MM.1S (cell line): ENCODE data around the gene PGM3.

Source experiments
- DNase-seq: peaks from one replicate; pipeline ENCODE4 v3.0.0-alpha.2; 2015
- H2AFZ ChIP-seq: fragments of 300-600 bp; sonication (generic); 2 replicates; pipeline ENCODE4 v1.6.0; 2016; ENCODE audit warnings: antibody characterized with exemption, low read length
- H3F3A ChIP-seq: fragments of 300-600 bp; sonication (generic); 2 replicates; pipeline ENCODE4 v1.6.1; 2016; ENCODE audit warnings: mild to moderate bottlenecking, antibody characterized with exemption, low read length, moderate library complexity, mixed read lengths; ENCODE audit not compliant: insufficient read depth
- H3K27ac ChIP-seq: fragments of 300-600 bp; sonication (generic); 2 replicates; pipeline ENCODE4 v1.5.1; 2016; ENCODE audit warnings: mild to moderate bottlenecking, low read length
- H3K27me3 ChIP-seq: fragments of 300-600 bp; sonication (generic); replicated peaks from 2 replicates; pipeline ENCODE4 v1.6.0; 2016; ENCODE audit warnings: low read length; ENCODE audit not compliant: insufficient read depth
- H3K36me3 ChIP-seq: fragments of 300-600 bp; sonication (generic); replicated peaks from 2 replicates; pipeline ENCODE4 v1.6.1; 2016; ENCODE audit warnings: mild to moderate bottlenecking, low read length, mixed read lengths; ENCODE audit not compliant: insufficient read depth
- H3K4me1 ChIP-seq: fragments of 300-600 bp; sonication (generic); 2 replicates; pipeline ENCODE4 v1.6.1; 2016; ENCODE audit warnings: low read length, mixed read lengths
- H3K4me2 ChIP-seq: fragments of 300-600 bp; sonication (generic); 2 replicates; pipeline ENCODE4 v1.6.0; 2016; ENCODE audit warnings: low read depth, low read length
- H3K4me3 ChIP-seq: fragments of 300-600 bp; sonication (generic); 2 replicates; pipeline ENCODE4 v1.5.1; 2016; ENCODE audit warnings: low read length, mixed read lengths
- H3K79me2 ChIP-seq: fragments of 300-600 bp; sonication (generic); 2 replicates; pipeline ENCODE4 v1.6.1; 2016; ENCODE audit warnings: mixed run types, low read length, mixed read lengths
- H3K9ac ChIP-seq: fragments of 300-600 bp; sonication (generic); 2 replicates; pipeline ENCODE4 v1.6.1; 2016; ENCODE audit warnings: low read length, mixed read lengths
- H3K9me2 ChIP-seq: fragments of 300-600 bp; sonication (generic); replicated peaks from 2 replicates; pipeline ENCODE4 v1.6.1; 2016; ENCODE audit warnings: mild to moderate bottlenecking, low read length, mixed read lengths; ENCODE audit not compliant: insufficient read depth
- H3K9me3 ChIP-seq: fragments of 300-600 bp; sonication (generic); replicated peaks from 2 replicates; pipeline ENCODE4 v1.6.1; 2016; ENCODE audit warnings: mild to moderate bottlenecking, low read length, mixed read lengths; ENCODE audit not compliant: insufficient read depth
- H4K20me1 ChIP-seq: fragments of 300-600 bp; sonication (generic); 2 replicates; pipeline ENCODE4 v1.6.1; 2016; ENCODE audit warnings: mild to moderate bottlenecking, low read length, moderate library complexity, mixed read lengths; ENCODE audit not compliant: insufficient read depth
- CTCF ChIP-seq: fragments of 300-600 bp; sonication (generic); IDR thresholded peaks from 2 replicates; pipeline ENCODE4 v1.5.1; 2016; ENCODE audit warnings: antibody characterized with exemption, low read length, mixed read lengths
- EZH2 ChIP-seq: fragments of 300-600 bp; sonication (generic); optimal IDR thresholded peaks from 2 replicates; pipeline ENCODE3; 2017; ENCODE audit warnings: low read depth, mild to moderate bottlenecking, antibody characterized with exemption, low read length, mixed read lengths
- EZH2phosphoT487 ChIP-seq: fragments of 300-600 bp; sonication (generic); IDR thresholded peaks from 2 replicates; pipeline ENCODE4 v1.6.1; 2018; ENCODE audit warnings: antibody characterized with exemption, low read length

Gene PGM3

GRCh38 chr6:83126807-83127206 is 66.3 kb downstream of the PGM3 start:
- Histone ChIP-seq H4K20me1 (no peaks in the 10 kb centered on the region), H3K27me3 (no peaks in the 10 kb centered on the region), H3K27ac (no peak overlapping the region), H3K79me2 (no peaks in the 10 kb centered on the region), H3K4me1 (no peaks in the 10 kb centered on the region), H3K9me2 (no peaks in the 10 kb centered on the region), H3F3A (no peaks in the 10 kb centered on the region), H2AFZ (no peak overlapping the region), H3K36me3 (peaks cover 10% of the 10 kb centered on the region), H3K4me3 (no peak overlapping the region), H3K9ac (no peak overlapping the region), H3K9me3 (no peaks in the 10 kb centered on the region), H3K4me2 (no peak overlapping the region)
- no peak for TF ChIP-seq CTCF
- no peak for TF ChIP-seq EZH2phosphoT487
- TF ChIP-seq EZH2, result no peak
- DNase-seq, result no peak

- peaks cover 10% of the 10 kb centered on the region for H3K36me3 ChIP-seq
- no peak overlapping the region for H3K4me2 ChIP-seq
- no peak overlapping the region for H3K4me3 ChIP-seq
- DNase-seq, result no peak
- TF ChIP-seq CTCF, result no peak
- no peak for TF ChIP-seq EZH2phosphoT487
- no peak for TF ChIP-seq EZH2
- H3K27ac ChIP-seq, result no peak overlapping the region
- H3K27me3 ChIP-seq, result no peaks in the 10 kb centered on the region
- H2AFZ ChIP-seq, result no peak overlapping the region
- H4K20me1 ChIP-seq, result no peaks in the 10 kb centered on the region
- H3K9ac ChIP-seq, result no peak overlapping the region
- no peaks in the 10 kb centered on the region for H3K4me1 ChIP-seq
- H3K79me2 ChIP-seq, result no peaks in the 10 kb centered on the region
- H3K9me3 ChIP-seq, result no peaks in the 10 kb centered on the region
- H3K9me2 ChIP-seq, result no peaks in the 10 kb centered on the region
- no peaks in the 10 kb centered on the region for H3F3A ChIP-seq
These were observed 66.8 kb downstream of the PGM3 start for GRCh38 chr6:83126223-83126622.

- H3F3A ChIP-seq, result no peaks in the 10 kb centered on the region
- H3K27ac ChIP-seq, result no peak overlapping the region
- H3K79me2 ChIP-seq, result no peaks in the 10 kb centered on the region
- H3K36me3 ChIP-seq, result peaks cover 10% of the 10 kb centered on the region
- no peaks in the 10 kb centered on the region for H3K27me3 ChIP-seq
- no peak overlapping the region for H2AFZ ChIP-seq
- no peaks in the 10 kb centered on the region for H3K9me2 ChIP-seq
- H3K4me1 ChIP-seq, result no peaks in the 10 kb centered on the region
- H3K4me2 ChIP-seq, result no peak overlapping the region
- no peak for DNase-seq
- H4K20me1 ChIP-seq, result no peaks in the 10 kb centered on the region
- no peak overlapping the region for H3K4me3 ChIP-seq
- no peaks in the 10 kb centered on the region for H3K9me3 ChIP-seq
- no peak overlapping the region for H3K9ac ChIP-seq
- TF ChIP-seq EZH2phosphoT487 (no peak), EZH2 (no peak), CTCF (no peak)
These were observed 67.6 kb downstream of the PGM3 start for GRCh38 chr6:83125425-83125824.
